ENCODE results near the gene CCDC183.
"Not testable (repeated sequence)": the region's sequence is repeated elsewhere in the genome, so short reads cannot be mapped to it uniquely, and the experiment has no call there.

CCDC183 gene

GRCh38 chr9:136754626-136755301 is 41.4 kb upstream of the CCDC183 start:
- Histone ChIP-seq H4K8ac (ENCODE audit: low read depth, low read length) (no peak overlapping the region), H2BK15ac (replicated peaks; ENCODE audit: low read depth) (no peak overlapping the region), H3K27me3 (ENCODE audit: insufficient read depth, low read length, poor library complexity) (no peaks in the 10 kb centered on the region), H3K27ac (ENCODE audit: low read depth, low read length) (no peak overlapping the region), H3K9ac (ENCODE audit: low read length) (no peak overlapping the region), H3K23ac (ENCODE audit: low read length) (no peak overlapping the region), H2AK5ac (ENCODE audit: low read length) (no peak overlapping the region), H4K5ac (ENCODE audit: low read length) (no peak overlapping the region), H3K4ac (ENCODE audit: low read depth, low read length) (no peak overlapping the region), H2BK5ac (ENCODE audit: low read length) (no peak overlapping the region), H3K18ac (ENCODE audit: low read length) (no peak overlapping the region), H3K79me1 (ENCODE audit: low read length) (no peaks in the 10 kb centered on the region), H3K4me3 (ENCODE audit: low read length) (no peak overlapping the region), H3K56ac (ENCODE audit: low read length) (no peak overlapping the region), H2BK120ac (ENCODE audit: low read depth, low read length) (no peak overlapping the region), H3K36me3 (ENCODE audit: control insufficient read depth, insufficient read depth, low read length) (no peaks in the 10 kb centered on the region), H3K4me1 (ENCODE audit: control insufficient read depth, low read depth, low read length) (no peaks in the 10 kb centered on the region), H3K4me2 (ENCODE audit: low read length) (no peak overlapping the region), H3K79me2 (ENCODE audit: control insufficient read depth, insufficient read depth, low read length) (no peaks in the 10 kb centered on the region)
- DNase-seq, result peak; percentile 32
- WGBS (ENCODE audit: extremely low coverage, insufficient coverage, low lambda C conversion rate), result no CpG with 5 or more reads among the region's 24 CpGs

DNA sequence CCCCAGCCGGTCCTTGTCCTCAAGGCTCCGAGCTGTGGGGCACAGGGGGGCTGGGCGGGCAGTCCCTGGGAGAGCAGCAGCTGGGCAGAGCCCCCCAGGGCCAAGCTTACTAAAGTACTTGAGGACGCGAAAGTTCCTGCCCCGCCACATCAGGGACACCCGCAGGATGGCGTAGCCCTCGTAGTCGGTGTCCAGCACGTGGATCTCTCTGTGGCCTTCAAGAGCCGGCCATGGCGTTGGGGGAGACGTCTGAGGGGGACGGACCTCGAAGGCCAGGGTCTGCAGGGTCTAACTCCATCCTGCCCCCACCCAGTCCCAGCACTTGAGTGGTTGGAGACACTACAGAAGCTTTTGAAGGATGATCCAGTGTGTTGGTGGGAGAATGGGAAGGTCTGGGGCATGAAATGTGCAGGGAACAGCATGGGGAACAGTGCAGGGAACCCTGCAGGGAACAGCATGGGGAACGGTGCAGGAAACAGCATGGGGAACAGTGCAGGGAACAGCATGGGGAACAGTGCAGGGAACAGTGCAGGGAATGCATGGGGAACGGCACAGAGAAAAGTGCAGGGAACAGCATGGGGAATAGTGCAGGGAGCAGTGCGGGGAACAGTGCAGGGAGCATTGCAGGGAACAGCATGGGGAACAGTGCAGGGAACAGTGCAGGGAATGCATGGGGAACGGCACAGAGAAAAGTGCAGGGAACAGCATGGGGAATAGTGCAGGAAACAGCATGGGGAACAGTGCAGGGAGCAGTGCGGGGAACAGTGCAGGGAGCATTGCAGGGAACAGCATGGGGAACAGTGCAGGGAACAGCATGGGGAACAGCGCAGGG is 40.6 kb upstream of the CCDC183 start:
- not testable (repeated sequence) for H2BK5ac ChIP-seq (ENCODE audit: low read length); H3K27me3 ChIP-seq (ENCODE audit: insufficient read depth, low read length, poor library complexity); H3K18ac ChIP-seq (ENCODE audit: low read length); H2AK5ac ChIP-seq (ENCODE audit: low read length); H3K4me2 ChIP-seq (ENCODE audit: low read length); H3K9ac ChIP-seq (ENCODE audit: low read length); DNase-seq; H3K79me2 ChIP-seq (ENCODE audit: control insufficient read depth, insufficient read depth, low read length); H3K4me1 ChIP-seq (ENCODE audit: control insufficient read depth, low read depth, low read length); H2BK15ac ChIP-seq (replicated peaks; ENCODE audit: low read depth); H3K27ac ChIP-seq (ENCODE audit: low read depth, low read length); H3K79me1 ChIP-seq (ENCODE audit: low read length); H4K8ac ChIP-seq (ENCODE audit: low read depth, low read length); H3K36me3 ChIP-seq (ENCODE audit: control insufficient read depth, insufficient read depth, low read length); H3K4ac ChIP-seq (ENCODE audit: low read depth, low read length); H4K5ac ChIP-seq (ENCODE audit: low read length); H2BK120ac ChIP-seq (ENCODE audit: low read depth, low read length); H3K56ac ChIP-seq (ENCODE audit: low read length); H3K4me3 ChIP-seq (ENCODE audit: low read length); H3K23ac ChIP-seq (ENCODE audit: low read length)
- WGBS (ENCODE audit: extremely low coverage, insufficient coverage, low lambda C conversion rate), result no CpG with 5 or more reads among the region's 22 CpGs

DNA sequence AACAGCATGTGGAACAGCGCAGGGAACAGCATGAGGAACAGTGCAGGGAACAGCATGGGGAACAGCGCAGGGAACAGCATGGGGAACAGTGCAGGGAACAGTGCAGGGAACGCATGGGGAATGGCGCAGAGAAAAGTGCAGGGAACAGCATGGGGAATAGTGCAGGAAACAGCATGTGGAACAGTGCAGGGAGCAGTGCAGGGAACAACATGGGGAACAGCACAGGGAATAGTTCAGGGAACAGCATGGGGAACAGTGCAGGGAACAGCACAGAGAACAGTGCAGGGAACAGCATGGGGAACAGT is 40.1 kb upstream of the CCDC183 start:
- Histone ChIP-seq H3K79me1 (ENCODE audit: low read length) (no peaks in the 10 kb centered on the region), H3K4me2 (ENCODE audit: low read length) (no peak overlapping the region), H2BK15ac (replicated peaks; ENCODE audit: low read depth) (no peak overlapping the region), H2AK5ac (ENCODE audit: low read length) (no peak overlapping the region), H4K8ac (ENCODE audit: low read depth, low read length) (no peak overlapping the region), H3K27ac (ENCODE audit: low read depth, low read length) (no peak overlapping the region), H3K4me1 (ENCODE audit: control insufficient read depth, low read depth, low read length) (no peaks in the 10 kb centered on the region), H3K4ac (ENCODE audit: low read depth, low read length) (no peak overlapping the region), H3K36me3 (ENCODE audit: control insufficient read depth, insufficient read depth, low read length) (no peaks in the 10 kb centered on the region), H2BK5ac (ENCODE audit: low read length) (no peak overlapping the region), H3K23ac (ENCODE audit: low read length) (no peak overlapping the region), H2BK120ac (ENCODE audit: low read depth, low read length) (no peak overlapping the region), H4K5ac (ENCODE audit: low read length) (no peak overlapping the region), H3K56ac (ENCODE audit: low read length) (no peak overlapping the region), H3K4me3 (ENCODE audit: low read length) (no peak overlapping the region), H3K79me2 (ENCODE audit: control insufficient read depth, insufficient read depth, low read length) (no peaks in the 10 kb centered on the region), H3K9ac (ENCODE audit: low read length) (no peak overlapping the region), H3K18ac (ENCODE audit: low read length) (no peak overlapping the region), H3K27me3 (ENCODE audit: insufficient read depth, low read length, poor library complexity) (no peaks in the 10 kb centered on the region)
- no peak for DNase-seq
- no CpG with 5 or more reads among the region's 4 CpGs for WGBS (ENCODE audit: extremely low coverage, insufficient coverage, low lambda C conversion rate)

DNA sequence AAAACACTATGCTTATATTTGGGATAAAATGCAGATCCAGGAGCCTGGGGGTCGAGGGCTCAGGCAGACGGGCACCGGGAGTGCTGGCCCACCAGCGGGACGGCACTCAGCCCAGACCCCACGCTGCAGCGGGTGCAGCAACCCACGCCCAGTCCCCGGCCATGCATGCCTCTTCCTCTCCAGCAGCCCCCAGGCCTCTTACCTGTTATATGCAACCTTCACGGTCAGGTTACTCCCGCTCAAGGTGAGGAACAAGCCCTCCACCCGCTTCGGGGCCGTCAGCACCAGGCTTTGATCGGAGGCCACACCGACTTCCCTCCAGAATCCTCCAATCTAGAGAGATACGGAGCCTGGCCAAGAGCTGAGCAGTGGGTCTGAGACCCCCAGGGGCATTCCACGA is 39.3 kb upstream of the CCDC183 start:
- H2BK15ac ChIP-seq (replicated peaks; ENCODE audit: low read depth), result no peak overlapping the region
- H3K4me3 ChIP-seq (ENCODE audit: low read length), result no peak overlapping the region
- H4K8ac ChIP-seq (ENCODE audit: low read depth, low read length), result no peak overlapping the region
- no peak overlapping the region for H2AK5ac ChIP-seq (ENCODE audit: low read length)
- H3K36me3 ChIP-seq (ENCODE audit: control insufficient read depth, insufficient read depth, low read length), result no peaks in the 10 kb centered on the region
- H3K18ac ChIP-seq (ENCODE audit: low read length), result no peak overlapping the region
- H3K27ac ChIP-seq (ENCODE audit: low read depth, low read length), result no peak overlapping the region
- H3K79me1 ChIP-seq (ENCODE audit: low read length), result no peaks in the 10 kb centered on the region
- H3K4me2 ChIP-seq (ENCODE audit: low read length), result no peak overlapping the region
- H3K23ac ChIP-seq (ENCODE audit: low read length), result no peak overlapping the region
- H3K4ac ChIP-seq (ENCODE audit: low read depth, low read length), result no peak overlapping the region
- H4K5ac ChIP-seq (ENCODE audit: low read length), result no peak overlapping the region
- WGBS (ENCODE audit: extremely low coverage, insufficient coverage, low lambda C conversion rate), result no CpG with 5 or more reads among the region's 18 CpGs
- no peak overlapping the region for H3K56ac ChIP-seq (ENCODE audit: low read length)
- no peak overlapping the region for H2BK120ac ChIP-seq (ENCODE audit: low read depth, low read length)
- H3K4me1 ChIP-seq (ENCODE audit: control insufficient read depth, low read depth, low read length), result no peaks in the 10 kb centered on the region
- no peaks in the 10 kb centered on the region for H3K27me3 ChIP-seq (ENCODE audit: insufficient read depth, low read length, poor library complexity)
- no peak overlapping the region for H3K9ac ChIP-seq (ENCODE audit: low read length)
- H2BK5ac ChIP-seq (ENCODE audit: low read length), result no peak overlapping the region
- no peak for DNase-seq
- no peaks in the 10 kb centered on the region for H3K79me2 ChIP-seq (ENCODE audit: control insufficient read depth, insufficient read depth, low read length)

DNA sequence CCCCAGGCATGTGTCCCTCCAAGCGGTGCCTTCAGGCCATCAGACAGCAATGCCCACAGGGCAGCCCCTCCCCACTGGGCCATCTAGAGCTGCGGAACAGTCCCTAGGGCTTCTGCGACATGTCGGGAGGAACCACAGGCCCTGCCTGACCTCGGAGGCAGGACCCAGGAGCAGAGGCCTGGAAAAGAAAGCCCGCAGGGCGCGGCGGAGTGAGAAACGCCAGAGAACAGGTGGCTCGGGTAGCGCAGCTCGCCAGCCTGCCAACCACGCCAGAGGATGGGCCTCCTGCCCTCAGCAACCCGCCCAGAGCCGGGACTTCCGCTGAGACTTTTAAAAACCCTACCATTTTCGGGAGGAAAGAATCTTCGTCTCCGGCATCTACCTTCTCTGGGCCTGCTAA is 38.8 kb upstream of the CCDC183 start:
- Histone ChIP-seq H3K4me2 (ENCODE audit: low read length) (no peak overlapping the region), H3K4ac (ENCODE audit: low read depth, low read length) (no peak overlapping the region), H2AK5ac (ENCODE audit: low read length) (no peak overlapping the region), H3K18ac (ENCODE audit: low read length) (no peak overlapping the region), H3K9ac (ENCODE audit: low read length) (no peak overlapping the region), H2BK15ac (replicated peaks; ENCODE audit: low read depth) (no peak overlapping the region), H3K4me3 (ENCODE audit: low read length) (no peak overlapping the region), H3K23ac (ENCODE audit: low read length) (no peak overlapping the region), H4K5ac (ENCODE audit: low read length) (no peak overlapping the region), H3K27me3 (ENCODE audit: insufficient read depth, low read length, poor library complexity) (no peaks in the 10 kb centered on the region), H3K4me1 (ENCODE audit: control insufficient read depth, low read depth, low read length) (no peaks in the 10 kb centered on the region), H3K79me1 (ENCODE audit: low read length) (no peaks in the 10 kb centered on the region), H3K79me2 (ENCODE audit: control insufficient read depth, insufficient read depth, low read length) (no peaks in the 10 kb centered on the region), H3K27ac (ENCODE audit: low read depth, low read length) (no peak overlapping the region), H4K8ac (ENCODE audit: low read depth, low read length) (no peak overlapping the region), H2BK120ac (ENCODE audit: low read depth, low read length) (no peak overlapping the region), H3K56ac (ENCODE audit: low read length) (no peak overlapping the region), H2BK5ac (ENCODE audit: low read length) (no peak overlapping the region), H3K36me3 (ENCODE audit: control insufficient read depth, insufficient read depth, low read length) (no peaks in the 10 kb centered on the region)
- no CpG with 5 or more reads among the region's 20 CpGs for WGBS (ENCODE audit: extremely low coverage, insufficient coverage, low lambda C conversion rate)
- DNase-seq, result no peak
